GM15510 (cell line): ENCODE data around the gene PSMC6.

Source experiments
- POLR2A ChIP-seq: IDR thresholded peaks from 3 replicates; pipeline ENCODE4 v1.6.1; 2011; ENCODE audit warnings: borderline replicate concordance; ENCODE audit not compliant: insufficient read length; ENCODE audit errors: extremely low read depth

Gene PSMC6

DNA sequence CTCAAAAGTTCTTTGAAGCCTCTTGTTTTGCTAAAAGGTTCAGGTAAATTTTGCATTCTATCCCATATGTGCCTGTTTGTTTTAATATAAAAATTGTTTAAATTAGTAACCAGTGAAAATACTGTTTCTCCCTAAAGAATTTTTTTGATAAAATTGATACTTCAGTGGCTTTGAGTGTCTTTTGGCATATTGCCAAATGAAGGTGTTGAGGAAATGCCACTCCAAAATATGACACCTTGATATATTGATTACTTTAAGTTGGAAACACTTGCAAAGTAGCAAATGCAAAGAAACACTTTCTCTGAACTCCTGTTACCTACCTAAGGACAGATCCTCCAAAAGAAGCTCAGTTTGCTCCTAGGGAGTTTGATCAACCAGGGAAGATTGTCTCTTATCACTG, 31.4 kb downstream of the PSMC6 start:
- TF ChIP-seq POLR2A: no peak

- no peak for TF ChIP-seq POLR2A
Observed at GRCh38 chr14:52740751-52741150, 33.8 kb downstream of the PSMC6 start.

GRCh38 chr14:52741865-52742264, 34.9 kb downstream of the PSMC6 start:
- no peak for TF ChIP-seq POLR2A

- TF ChIP-seq POLR2A: no peak
Observed at GRCh38 chr14:52748647-52749292, 41.8 kb downstream of the PSMC6 start.

- TF ChIP-seq POLR2A: no peak
Observed at GRCh38 chr14:52755607-52756316, 48.8 kb downstream of the PSMC6 start.

DNA sequence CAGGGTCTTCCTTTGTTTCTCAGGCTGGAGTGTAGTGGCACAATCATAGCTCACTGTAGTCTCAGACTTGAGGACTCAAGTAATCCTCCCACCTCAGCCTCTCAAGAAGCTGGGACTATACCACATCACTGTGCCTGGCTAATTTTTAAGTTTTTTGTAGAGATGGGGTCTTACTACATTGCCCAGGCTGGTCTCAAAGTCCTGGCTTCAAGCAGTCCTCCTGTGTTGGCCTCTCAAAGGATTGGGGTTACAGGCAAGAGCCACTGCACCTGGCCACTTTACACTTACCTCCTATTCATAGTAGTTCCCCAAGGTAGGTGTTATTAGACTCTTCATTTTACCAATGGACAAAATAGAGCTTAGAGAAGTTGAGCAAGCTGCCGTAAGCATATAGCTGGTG, 52.1 kb downstream of the PSMC6 start:
- no peak for TF ChIP-seq POLR2A

GRCh38 chr14:52767058-52767833, 60.2 kb downstream of the PSMC6 start:
- no peak for TF ChIP-seq POLR2A

DNA sequence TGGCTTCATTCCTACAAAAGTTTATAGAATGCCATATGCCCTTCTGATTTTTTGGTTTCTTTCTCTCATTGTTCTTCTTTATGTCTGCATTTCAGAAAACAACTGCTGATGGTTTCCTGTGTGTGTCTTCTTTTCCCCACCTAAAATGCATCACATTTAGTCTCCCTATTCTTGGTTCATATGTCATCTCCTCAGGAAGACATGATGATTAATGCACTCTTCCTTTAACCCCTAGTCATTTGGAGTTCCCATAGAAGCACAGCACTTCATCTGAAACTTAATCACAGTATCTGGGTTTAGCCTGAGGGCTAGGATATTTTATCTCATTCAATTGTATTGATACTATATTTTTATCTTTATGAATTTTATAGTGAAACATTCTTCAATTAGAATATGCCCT, 62.9 kb downstream of the PSMC6 start:
- no peak for TF ChIP-seq POLR2A

- TF ChIP-seq POLR2A: no peak
Observed at GRCh38 chr14:52776816-52777215, 69.8 kb downstream of the PSMC6 start.
